ENCODE measurements around the gene ZNF532. TPM values are rescaled to one million over a fixed set of nuclear protein-coding genes. Genes with fewer than 3 reads are reported as not detected.

ZNF532 gene
- polyA plus RNA-seq, 1 donor (not counting 4 experiments of a cell fraction or from before 2014, with no cell fraction given): 31.5 TPM

- dilution Hi-C loops (cut with MboI; ENCODE audit: extremely low pct_ligation_motif_present, low sequenced_read_pairs): no loop called here
- H2AFZ ChIP-seq (ENCODE audit: control insufficient read depth, low read length): no peak overlapping the region
- FAIRE-seq (no peak), DNase-seq (ENCODE audit: low read depth, low spot score) (no peak)
- no peak overlapping the region for H3K4me3 ChIP-seq (ENCODE audit: control insufficient read depth in 2 of 3, extremely low read depth in 1 of 3, insufficient read depth in 2 of 3, low read depth in 1 of 3, low read length in 3 of 3)
- H3K4me1 ChIP-seq (ENCODE audit: control insufficient read depth, extremely low read depth, insufficient read depth, low read length): no peaks in the 10 kb centered on the region
- no peaks in the 10 kb centered on the region for H3K9me1 ChIP-seq (ENCODE audit: control insufficient read depth, extremely low read depth, insufficient read depth, low read length)
- no peak overlapping the region for H3K27ac ChIP-seq (ENCODE audit: control insufficient read depth, insufficient read depth, low read length)
- TF ChIP-seq, protein P1, sequence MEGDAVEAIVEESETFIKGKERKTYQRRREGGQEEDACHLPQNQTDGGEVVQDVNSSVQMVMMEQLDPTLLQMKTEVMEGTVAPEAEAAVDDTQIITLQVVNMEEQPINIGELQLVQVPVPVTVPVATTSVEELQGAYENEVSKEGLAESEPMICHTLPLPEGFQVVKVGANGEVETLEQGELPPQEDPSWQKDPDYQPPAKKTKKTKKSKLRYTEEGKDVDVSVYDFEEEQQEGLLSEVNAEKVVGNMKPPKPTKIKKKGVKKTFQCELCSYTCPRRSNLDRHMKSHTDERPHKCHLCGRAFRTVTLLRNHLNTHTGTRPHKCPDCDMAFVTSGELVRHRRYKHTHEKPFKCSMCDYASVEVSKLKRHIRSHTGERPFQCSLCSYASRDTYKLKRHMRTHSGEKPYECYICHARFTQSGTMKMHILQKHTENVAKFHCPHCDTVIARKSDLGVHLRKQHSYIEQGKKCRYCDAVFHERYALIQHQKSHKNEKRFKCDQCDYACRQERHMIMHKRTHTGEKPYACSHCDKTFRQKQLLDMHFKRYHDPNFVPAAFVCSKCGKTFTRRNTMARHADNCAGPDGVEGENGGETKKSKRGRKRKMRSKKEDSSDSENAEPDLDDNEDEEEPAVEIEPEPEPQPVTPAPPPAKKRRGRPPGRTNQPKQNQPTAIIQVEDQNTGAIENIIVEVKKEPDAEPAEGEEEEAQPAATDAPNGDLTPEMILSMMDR (optimal IDR thresholded peaks at IDR 0.05 in 1 of 3, IDR thresholded peaks at IDR 0.05 in 1 of 3, conservative IDR thresholded peaks at IDR 0.05 in 1 of 3; ENCODE audit: extremely low read depth in 1 of 3, insufficient read depth in 2 of 3, low read length in 3 of 3): no peak
- TF ChIP-seq EZH2 (IDR thresholded peaks at IDR 0.05; ENCODE audit: low read length): no peak
- H3K4me2 ChIP-seq (ENCODE audit: control insufficient read depth, extremely low read depth, insufficient read depth, low read depth, low read length): no peak overlapping the region
- H4K20me1 ChIP-seq (ENCODE audit: control insufficient read depth, extremely low read depth, insufficient read depth, low read length): no peaks in the 10 kb centered on the region
- no peaks in the 10 kb centered on the region for H3K9me3 ChIP-seq (ENCODE audit: control insufficient read depth, low read depth, low read length)
- no peaks in the 10 kb centered on the region for H3K79me2 ChIP-seq (ENCODE audit: control insufficient read depth, insufficient read depth, low read length)
- H3K9ac ChIP-seq (ENCODE audit: control insufficient read depth, extremely low read depth, insufficient read depth, low read length): no peak overlapping the region
- no peaks in the 10 kb centered on the region for H3K27me3 ChIP-seq (ENCODE audit: control insufficient read depth, extremely low read depth, insufficient read depth, low read length)
- peaks cover 3 to 8% of the 10 kb centered on the region in 2 experiments for H3K36me3 ChIP-seq (ENCODE audit: control insufficient read depth in 2 of 2, extremely low read depth in 1 of 2, insufficient read depth in 2 of 2, low read length in 2 of 2)
These were observed 96.5 kb downstream of the ZNF532 start for GRCh38 chr18:58960946-58961722.

GRCh38 chr18:58962336-58962735, 97.7 kb downstream of the ZNF532 start:
- no peak overlapping the region for H3K27ac ChIP-seq (ENCODE audit: control insufficient read depth, insufficient read depth, low read length)
- dilution Hi-C loops (cut with MboI; ENCODE audit: extremely low pct_ligation_motif_present, low sequenced_read_pairs): no loop called here

More at GRCh38 chr18:58962336-58962735, 97.7 kb downstream of the ZNF532 start:
- Histone ChIP-seq H3K4me3 (ENCODE audit: control insufficient read depth in 2 of 3, extremely low read depth in 1 of 3, insufficient read depth in 2 of 3, low read depth in 1 of 3, low read length in 3 of 3) (no peak overlapping the region), H3K79me2 (ENCODE audit: control insufficient read depth, insufficient read depth, low read length) (no peaks in the 10 kb centered on the region), H3K9ac (ENCODE audit: control insufficient read depth, extremely low read depth, insufficient read depth, low read length) (no peak overlapping the region), H4K20me1 (ENCODE audit: control insufficient read depth, extremely low read depth, insufficient read depth, low read length) (no peaks in the 10 kb centered on the region), H3K27me3 (ENCODE audit: control insufficient read depth, extremely low read depth, insufficient read depth, low read length) (no peaks in the 10 kb centered on the region), H2AFZ (ENCODE audit: control insufficient read depth, low read length) (no peak overlapping the region), H3K4me2 (ENCODE audit: control insufficient read depth, extremely low read depth, insufficient read depth, low read depth, low read length) (no peak overlapping the region), H3K36me3 (ENCODE audit: control insufficient read depth in 2 of 2, extremely low read depth in 1 of 2, insufficient read depth in 2 of 2, low read length in 2 of 2) (peaks cover 4 to 8% of the 10 kb centered on the region in 2 experiments), H3K4me1 (ENCODE audit: control insufficient read depth, extremely low read depth, insufficient read depth, low read length) (no peaks in the 10 kb centered on the region), H3K9me3 (ENCODE audit: control insufficient read depth, low read depth, low read length) (no peaks in the 10 kb centered on the region), H3K9me1 (ENCODE audit: control insufficient read depth, extremely low read depth, insufficient read depth, low read length) (no peaks in the 10 kb centered on the region)
- TF ChIP-seq, protein P1 (optimal IDR thresholded peaks at IDR 0.05 in 1 of 3, IDR thresholded peaks at IDR 0.05 in 1 of 3, conservative IDR thresholded peaks at IDR 0.05 in 1 of 3; ENCODE audit: extremely low read depth in 1 of 3, insufficient read depth in 2 of 3, low read length in 3 of 3): no peak
- no peak for TF ChIP-seq EZH2 (IDR thresholded peaks at IDR 0.05; ENCODE audit: low read length)
- FAIRE-seq (no peak), DNase-seq (ENCODE audit: low read depth, low spot score) (no peak)

Data from keratinocyte (primary cell).